DND-41 (cell line): ENCODE data around the gene DNAJC17.

ENCODE experiments used
- ATAC-seq: fragments of 200-7000 bp; cut with Tn5 transposase; 3 replicates; pipeline ENCODE4 v1.9.1; 2021; ENCODE audit warnings: low read depth; ENCODE audit not compliant: insufficient read depth
- DNase-seq: peaks from one replicate; pipeline ENCODE4 v3.0.0-alpha.2; 2020
- H2AFZ ChIP-seq: 2 replicates; pipeline ENCODE4 v1.6.0; 2012; ENCODE audit warnings: low read depth, low read length
- H3K27ac ChIP-seq: 2 replicates; pipeline ENCODE4 v1.5.1; 2012; ENCODE audit warnings: low read length, inconsistent platforms
- H3K27me3 ChIP-seq: fragments of 200-600 bp; sonication (generic); 2 replicates; pipeline ENCODE4 v1.6.0; 2012; ENCODE audit warnings: low read length, mild to moderate bottlenecking, inconsistent platforms; ENCODE audit not compliant: insufficient read depth, poor library complexity
- H3K36me3 ChIP-seq: 2 replicates; pipeline ENCODE4 v1.5.1; 2012; ENCODE audit warnings: low read length, inconsistent platforms; ENCODE audit not compliant: insufficient read depth
- H3K4me1 ChIP-seq: 2 replicates; pipeline ENCODE4 v1.5.1; 2012; ENCODE audit warnings: mild to moderate bottlenecking, low read length; ENCODE audit not compliant: insufficient read depth
- H3K4me2 ChIP-seq: 2 replicates; pipeline ENCODE4 v1.6.0; 2012; ENCODE audit warnings: mild to moderate bottlenecking, moderate library complexity, low read length, inconsistent platforms; ENCODE audit not compliant: insufficient read depth
- H3K4me3 ChIP-seq, 2 experiments: fragments of 200-600 bp in 1 of 2; shearing (Covaris generic) in 1 of 2; 2 replicates each; pipeline ENCODE4 v1.5.1; 2012 to 2016; ENCODE audit warnings: inconsistent platforms in 2 of 2, low read length in 2 of 2, mild to moderate bottlenecking in 2 of 2, low read depth in 1 of 2, moderate library complexity in 1 of 2
- H3K79me2 ChIP-seq: 2 replicates; pipeline ENCODE4 v1.6.0; 2012; ENCODE audit warnings: low read length, inconsistent platforms; ENCODE audit not compliant: insufficient read depth
- H3K9ac ChIP-seq: 2 replicates; pipeline ENCODE4 v1.6.0; 2012; ENCODE audit warnings: low read depth, mild to moderate bottlenecking, inconsistent platforms, low read length, moderate library complexity
- H3K9me3 ChIP-seq: 2 replicates; pipeline ENCODE4 v1.5.1; 2012; ENCODE audit warnings: low read length, moderate library complexity, mild to moderate bottlenecking, inconsistent platforms; ENCODE audit not compliant: insufficient read depth, severe bottlenecking
- H4K20me1 ChIP-seq: 2 replicates; pipeline ENCODE4 v1.6.0; 2012; ENCODE audit warnings: low read length; ENCODE audit not compliant: insufficient read depth
- EZH2 ChIP-seq: IDR thresholded peaks from 3 replicates; pipeline ENCODE4 v1.6.1; 2012; ENCODE audit warnings: borderline replicate concordance, low read depth, mild to moderate bottlenecking, moderate library complexity, low read length, inconsistent platforms; ENCODE audit not compliant: severe bottlenecking
- TF ChIP-seq, protein P1 (sequence below): IDR thresholded peaks from 2 replicates; pipeline ENCODE4 v1.5.1; 2012; ENCODE audit warnings: borderline replicate concordance, low read length, moderate library complexity, mild to moderate bottlenecking; ENCODE audit not compliant: poor library complexity, severe bottlenecking; ENCODE audit errors: extremely low read depth

The DNAJC17 gene

DNA sequence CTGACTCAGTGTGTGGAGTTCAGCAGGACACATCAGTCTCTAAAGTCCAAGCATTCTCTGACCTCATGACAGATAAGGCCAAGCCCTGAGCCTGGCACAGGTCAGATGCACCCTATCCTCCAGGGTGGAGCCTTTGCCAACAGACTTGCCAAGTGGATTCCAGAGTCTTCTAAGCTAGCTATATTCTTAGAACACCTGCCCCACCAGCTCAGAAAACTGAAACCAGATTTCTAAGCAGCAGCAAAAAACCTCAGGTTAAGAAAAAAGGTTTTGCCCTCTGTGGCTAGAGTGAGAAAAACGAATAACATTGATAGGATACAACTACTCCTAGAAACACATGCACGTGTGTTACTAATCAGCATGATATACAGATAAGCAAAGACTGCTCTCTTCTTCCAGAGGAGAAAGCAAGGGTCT is 63.8 kb downstream of the DNAJC17 start:
- no peaks in the 10 kb centered on the region for H3K9me3 ChIP-seq
- H3K9ac ChIP-seq: no peak overlapping the region
- TF ChIP-seq, protein P1, sequence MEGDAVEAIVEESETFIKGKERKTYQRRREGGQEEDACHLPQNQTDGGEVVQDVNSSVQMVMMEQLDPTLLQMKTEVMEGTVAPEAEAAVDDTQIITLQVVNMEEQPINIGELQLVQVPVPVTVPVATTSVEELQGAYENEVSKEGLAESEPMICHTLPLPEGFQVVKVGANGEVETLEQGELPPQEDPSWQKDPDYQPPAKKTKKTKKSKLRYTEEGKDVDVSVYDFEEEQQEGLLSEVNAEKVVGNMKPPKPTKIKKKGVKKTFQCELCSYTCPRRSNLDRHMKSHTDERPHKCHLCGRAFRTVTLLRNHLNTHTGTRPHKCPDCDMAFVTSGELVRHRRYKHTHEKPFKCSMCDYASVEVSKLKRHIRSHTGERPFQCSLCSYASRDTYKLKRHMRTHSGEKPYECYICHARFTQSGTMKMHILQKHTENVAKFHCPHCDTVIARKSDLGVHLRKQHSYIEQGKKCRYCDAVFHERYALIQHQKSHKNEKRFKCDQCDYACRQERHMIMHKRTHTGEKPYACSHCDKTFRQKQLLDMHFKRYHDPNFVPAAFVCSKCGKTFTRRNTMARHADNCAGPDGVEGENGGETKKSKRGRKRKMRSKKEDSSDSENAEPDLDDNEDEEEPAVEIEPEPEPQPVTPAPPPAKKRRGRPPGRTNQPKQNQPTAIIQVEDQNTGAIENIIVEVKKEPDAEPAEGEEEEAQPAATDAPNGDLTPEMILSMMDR: no peak
- TF ChIP-seq EZH2: no peak
- no peak overlapping the region; the same call in 1 of the 2 replicates for H3K27ac ChIP-seq
- 0 out of 2 replicates have a peak, but pooled peaks cover 2% of the 10 kb centered on the region for H3K4me1 ChIP-seq
- no peaks in the 10 kb centered on the region for H3K79me2 ChIP-seq
- H2AFZ ChIP-seq: no peak overlapping the region
- DNase-seq: no peak
- peaks cover 12% of the 10 kb centered on the region; the same call in 1 of the 2 replicates for H4K20me1 ChIP-seq
- H3K36me3 ChIP-seq: peaks cover 70% of the 10 kb centered on the region
- H3K4me2 ChIP-seq: no peak overlapping the region
- no peak overlapping the region for H3K4me3 ChIP-seq
- ATAC-seq: no peak
- no peaks in the 10 kb centered on the region for H3K27me3 ChIP-seq

DNA sequence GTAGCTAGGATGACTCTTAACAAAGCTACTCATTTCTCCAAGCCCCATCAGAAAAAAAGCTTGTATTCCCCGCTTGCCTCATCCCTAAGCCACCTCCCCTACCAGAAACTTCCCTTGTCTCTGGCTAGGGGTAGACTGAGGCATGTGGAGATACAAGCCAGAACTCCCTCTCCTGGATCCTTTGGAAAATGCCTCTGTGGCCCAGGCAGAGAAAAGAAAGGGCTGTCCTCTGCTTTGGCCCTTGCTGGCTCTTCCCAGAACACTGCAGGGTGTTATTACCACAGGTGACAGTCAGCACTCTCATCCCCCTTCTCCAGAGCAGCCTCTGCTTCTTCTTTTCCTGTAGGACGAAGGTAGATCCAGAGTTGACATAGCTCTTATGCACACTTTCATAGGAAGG is 67.4 kb downstream of the DNAJC17 start:
- H3K27ac ChIP-seq: no peak overlapping the region
- TF ChIP-seq, protein P1: no peak
- no peak for TF ChIP-seq EZH2
- no peak overlapping the region for H3K9ac ChIP-seq
- H4K20me1 ChIP-seq: peaks cover 6% of the 10 kb centered on the region; the same call in 1 of the 2 replicates
- no peaks in the 10 kb centered on the region for H3K79me2 ChIP-seq
- no peak for DNase-seq
- no peaks in the 10 kb centered on the region for H3K9me3 ChIP-seq
- H2AFZ ChIP-seq: no peak overlapping the region
- no peak for ATAC-seq
- no peak overlapping the region for H3K4me3 ChIP-seq
- H3K36me3 ChIP-seq: peaks cover 86% of the 10 kb centered on the region
- no peaks in the 10 kb centered on the region for H3K4me1 ChIP-seq
- no peaks in the 10 kb centered on the region for H3K27me3 ChIP-seq
- H3K4me2 ChIP-seq: no peak overlapping the region

DNA sequence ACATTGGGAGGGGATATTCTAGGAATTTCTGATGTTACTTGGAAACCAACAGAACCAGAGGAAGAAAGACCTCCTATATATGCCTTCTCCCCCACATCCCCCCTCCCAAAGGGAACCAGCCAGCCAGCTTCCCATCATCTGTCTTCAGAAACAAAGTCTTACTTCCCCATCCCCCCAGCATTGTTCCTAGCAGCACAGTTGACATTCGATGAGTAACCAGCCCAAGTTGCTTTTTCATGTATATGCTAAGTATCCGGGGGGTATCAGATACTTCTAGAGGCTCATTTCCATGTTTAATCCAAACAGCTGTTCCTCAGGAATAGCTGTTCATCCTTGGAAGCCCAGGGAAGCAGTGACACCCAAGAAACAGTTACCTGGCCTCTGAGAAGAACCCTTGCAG is 68.2 kb downstream of the DNAJC17 start:
- TF ChIP-seq, protein P1: no peak
- TF ChIP-seq EZH2: no peak
- peaks cover 86% of the 10 kb centered on the region for H3K36me3 ChIP-seq
- H3K27ac ChIP-seq: no peak overlapping the region
- no peak overlapping the region for H2AFZ ChIP-seq
- H3K27me3 ChIP-seq: no peaks in the 10 kb centered on the region
- H4K20me1 ChIP-seq: 0 out of 2 replicates have a peak, but pooled peaks cover 3% of the 10 kb centered on the region
- H3K9me3 ChIP-seq: no peaks in the 10 kb centered on the region
- DNase-seq (no peak), ATAC-seq (no peak)
- H3K9ac ChIP-seq: no peak overlapping the region
- no peaks in the 10 kb centered on the region for H3K4me1 ChIP-seq
- H3K4me2 ChIP-seq: no peak overlapping the region
- H3K79me2 ChIP-seq: no peaks in the 10 kb centered on the region
- no peak overlapping the region for H3K4me3 ChIP-seq

DNA sequence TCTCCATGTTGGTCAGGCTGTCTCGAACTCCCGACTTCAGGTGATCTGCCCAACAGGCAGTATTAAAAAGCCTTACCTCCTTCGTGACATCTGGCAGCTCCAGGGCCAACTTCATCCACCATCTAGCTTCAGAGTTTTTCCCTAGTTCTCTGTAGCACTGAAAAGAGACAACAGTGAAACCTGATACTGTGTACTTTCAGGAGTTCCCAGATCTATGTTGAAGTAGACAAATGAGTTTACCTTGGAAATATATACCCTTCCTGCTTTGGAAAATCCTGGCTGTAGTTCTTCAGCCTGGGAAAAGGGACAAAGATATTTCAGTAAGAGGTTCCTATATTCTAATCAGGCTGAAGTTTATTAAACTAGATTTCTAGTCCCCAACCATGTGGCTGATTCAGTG is 70.2 kb downstream of the DNAJC17 start:
- no peaks in the 10 kb centered on the region for H3K9me3 ChIP-seq
- H3K4me3 ChIP-seq: no peak overlapping the region
- no peak overlapping the region for H2AFZ ChIP-seq
- no peak overlapping the region for H3K9ac ChIP-seq
- no peak for TF ChIP-seq EZH2
- TF ChIP-seq, protein P1: no peak
- peaks cover 85% of the 10 kb centered on the region for H3K36me3 ChIP-seq
- H3K79me2 ChIP-seq: no peaks in the 10 kb centered on the region
- no peak overlapping the region for H3K27ac ChIP-seq
- 0 out of 2 replicates have a peak, but pooled peaks cover 3% of the 10 kb centered on the region for H4K20me1 ChIP-seq
- no peak for ATAC-seq
- no peaks in the 10 kb centered on the region for H3K27me3 ChIP-seq
- no peaks in the 10 kb centered on the region for H3K4me1 ChIP-seq
- DNase-seq: no peak
- no peak overlapping the region for H3K4me2 ChIP-seq
